ENCODE measurements around the gene PBLD. TPM values are rescaled to one million over a fixed set of nuclear protein-coding genes. Genes with fewer than 3 reads are reported as not detected.

Gene PBLD
- total and polyA plus RNA-seq, 4 donors = 1.2 to 12.5 (median 3.1) TPM

GRCh38 chr10:68366600-68366999 is 33.9 kb upstream of the PBLD start:
- Histone ChIP-seq H3K4me3 (no peak overlapping the region), H3K27ac (ENCODE audit: low read depth in 1 of 2, low read length in 1 of 2) (no peak overlapping the region), H3K36me3 (ENCODE audit: control insufficient read depth in 4 of 4, insufficient read depth in 4 of 4, low read length in 4 of 4) (peaks cover 9 to 27% (median 12%) of the 10 kb centered on the region in 4 donors), H3K9ac (ENCODE audit: insufficient read depth in 1 of 2, low read length in 2 of 2) (no peak overlapping the region), H3K4me1 (ENCODE audit: control insufficient read depth in 5 of 5, insufficient read depth in 5 of 5, low read length in 5 of 5) (no peaks in the 10 kb centered on the region), H3K9me3 (ENCODE audit: control insufficient read depth in 4 of 4, insufficient read depth in 3 of 4, low read length in 3 of 4) (peaks cover 0 to 3% (median 0%) of the 10 kb centered on the region in 4 donors), H3K27me3 (ENCODE audit: control insufficient read depth in 3 of 3, insufficient read depth in 3 of 3, low read length in 2 of 3) (no peaks in the 10 kb centered on the region)
- DNase-seq (no peak), ATAC-seq (ENCODE audit: insufficient read depth, low FRiP score) (no peak)
- no peak for TF ChIP-seq CTCF (IDR thresholded peaks at IDR 0.05; ENCODE audit: control extremely low read depth, extremely low read depth)
- 96 to 98% methylated on average over 5 of the region's 5 CpGs for whole genome bisulfite sequencing, 2 donors

DNA sequence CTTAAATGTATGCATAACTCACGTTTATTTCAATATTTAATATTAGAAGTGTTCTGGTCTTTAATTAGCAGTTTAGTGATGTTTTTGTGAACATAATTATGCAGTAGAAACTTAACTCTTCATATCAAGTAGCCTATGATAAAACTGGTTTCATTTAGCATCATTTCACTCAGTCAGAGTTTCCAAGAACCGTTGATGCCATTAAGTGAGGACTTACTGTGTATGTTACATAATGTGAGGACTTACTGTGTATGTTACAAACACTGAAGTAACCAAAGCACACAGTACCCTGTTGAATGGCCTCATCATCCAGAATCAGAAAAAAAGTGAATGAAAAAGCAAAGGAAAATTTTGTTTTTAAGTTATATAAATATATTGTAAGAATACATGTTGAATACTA is 32.9 kb upstream of the PBLD start:
- Histone ChIP-seq H3K27ac (ENCODE audit: low read depth in 1 of 2, low read length in 1 of 2) (no peak overlapping the region), H3K9me3 (ENCODE audit: control insufficient read depth in 4 of 4, insufficient read depth in 3 of 4, low read length in 3 of 4) (no peaks in the 10 kb centered on the region), H3K36me3 (ENCODE audit: control insufficient read depth in 4 of 4, insufficient read depth in 4 of 4, low read length in 4 of 4) (peaks cover 9 to 30% (median 12%) of the 10 kb centered on the region in 4 donors), H3K4me1 (ENCODE audit: control insufficient read depth in 5 of 5, insufficient read depth in 5 of 5, low read length in 5 of 5) (no peaks in the 10 kb centered on the region), H3K9ac (ENCODE audit: insufficient read depth in 1 of 2, low read length in 2 of 2) (no peak overlapping the region), H3K4me3 (no peak overlapping the region), H3K27me3 (ENCODE audit: control insufficient read depth in 3 of 3, insufficient read depth in 3 of 3, low read length in 2 of 3) (no peaks in the 10 kb centered on the region)
- DNase-seq = no peak
- ATAC-seq (ENCODE audit: insufficient read depth, low FRiP score) = no peak
- TF ChIP-seq CTCF (IDR thresholded peaks at IDR 0.05; ENCODE audit: control extremely low read depth, extremely low read depth) = no peak
- 75 to 79% methylated on average over 2 of the region's 2 CpGs for WGBS, 2 donors

GRCh38 chr10:68364101-68364886 is 31.6 kb upstream of the PBLD start:
- DNase-seq (no peak), ATAC-seq (ENCODE audit: insufficient read depth, low FRiP score) (no peak)
- no peak overlapping the region for H3K4me3 ChIP-seq
- no peak overlapping the region for H3K9ac ChIP-seq (ENCODE audit: insufficient read depth in 1 of 2, low read length in 2 of 2)
- H3K4me1 ChIP-seq (ENCODE audit: control insufficient read depth in 5 of 5, insufficient read depth in 5 of 5, low read length in 5 of 5) = no peaks in the 10 kb centered on the region
- H3K36me3 ChIP-seq (ENCODE audit: control insufficient read depth in 4 of 4, insufficient read depth in 4 of 4, low read length in 4 of 4) = peaks cover 9 to 26% (median 11%) of the 10 kb centered on the region in 4 donors
- 93% methylated on average over 3 of the region's 3 CpGs for WGBS, 2 donors
- no peaks in the 10 kb centered on the region for H3K27me3 ChIP-seq (ENCODE audit: control insufficient read depth in 3 of 3, insufficient read depth in 3 of 3, low read length in 2 of 3)
- no peak overlapping the region for H3K27ac ChIP-seq (ENCODE audit: low read depth in 1 of 2, low read length in 1 of 2)
- H3K9me3 ChIP-seq (ENCODE audit: control insufficient read depth in 4 of 4, insufficient read depth in 3 of 4, low read length in 3 of 4) = no peaks in the 10 kb centered on the region
- no peak for TF ChIP-seq CTCF (IDR thresholded peaks at IDR 0.05; ENCODE audit: control extremely low read depth, extremely low read depth)

All from lung (tissue), 12 donors.